RWPE1 (cell line): ENCODE measurements around the gene CD207.

ENCODE experiments used
- CTCF ChIA-PET: fragments of 350-600 bp; sonication (Branson Sonifier 250); formaldehyde crosslinking; extraction: SDS; loops from one replicate; lab custom pipeline; 2021; lab: Yijun Ruan, JAX
- POLR2A ChIA-PET: fragments of 400-600 bp; formaldehyde crosslinking; extraction: SDS; loops from one replicate; lab custom pipeline; 2020; ENCODE audit warnings: antibody characterized with exemption; ENCODE audit not compliant: low non-redundant PET; lab: Yijun Ruan, JAX
- DNase-seq: peaks from one replicate; pipeline ENCODE4 v3.0.0; 2012; ENCODE audit warnings: low spot score
- H3K27ac ChIP-seq: fragments of 450-650 bp; 2 replicates; pipeline ENCODE4 v1.5.1; 2017
- CTCF ChIP-seq: fragments of 450-650 bp; conservative IDR thresholded peaks from 2 replicates; pipeline ENCODE4 v1.5.1; 2017; ENCODE audit warnings: low read depth, mild to moderate bottlenecking

CD207 gene

GRCh38 chr2:70831861-70832260 is 3.8 kb downstream of the CD207 start:
- no peak overlapping the region for H3K27ac ChIP-seq
- DNase-seq, result no peak
- TF ChIP-seq CTCF, result no peak
- CTCF ChIA-PET, result interaction anchor here (0.5 to 0.7 kb wide), 3 partner anchors 11 to 950 kb away, joined by 3 read pairs; partner anchors contain the start of gene CLEC4F
- POLR2A ChIA-PET, result no interaction called here

- no peak for DNase-seq
- POLR2A ChIA-PET, result no interaction called here
- H3K27ac ChIP-seq, result no peak overlapping the region
- no peak for TF ChIP-seq CTCF
- CTCF ChIA-PET, result no interaction called here
Observed at GRCh38 chr2:70830366-70830765, 5.2 kb downstream of the CD207 start.

- no peak overlapping the region for H3K27ac ChIP-seq
- POLR2A ChIA-PET, result no interaction called here
- TF ChIP-seq CTCF, result no peak
- CTCF ChIA-PET, result no interaction called here
- DNase-seq, result no peak
Observed at GRCh38 chr2:70829916-70830315, 5.7 kb downstream of the CD207 start.

GRCh38 chr2:70828914-70829824 is 6.4 kb downstream of the CD207 start:
- ChIA-PET POLR2A (no interaction called here), CTCF (no interaction called here)
- no peak overlapping the region for H3K27ac ChIP-seq
- DNase-seq, result no peak
- no peak for TF ChIP-seq CTCF

GRCh38 chr2:70828115-70828514 is 7.5 kb downstream of the CD207 start:
- TF ChIP-seq CTCF, result no peak
- CTCF ChIA-PET, result no interaction called here
- no peak for DNase-seq
- H3K27ac ChIP-seq, result no peak overlapping the region
- POLR2A ChIA-PET, result no interaction called here

GRCh38 chr2:70827388-70827787 is 8.2 kb downstream of the CD207 start:
- CTCF ChIA-PET, result no interaction called here
- no peak for TF ChIP-seq CTCF
- no peak for DNase-seq
- no peak overlapping the region for H3K27ac ChIP-seq
- POLR2A ChIA-PET, result no interaction called here
